Ectodermal cell (in vitro differentiated cells): ENCODE measurements around the gene ANTXRL.
"Not testable (repeated sequence)": the region's sequence is repeated elsewhere in the genome, so short reads cannot be mapped to it uniquely, and the experiment has no call there.

Experiments
- H3K27ac ChIP-seq: 2 replicates; pipeline ENCODE4 v1.7.0; 2013; ENCODE audit warnings: mild to moderate bottlenecking, low read depth, low read length; ENCODE audit not compliant: insufficient read depth, poor library complexity, severe bottlenecking
- H3K27me3 ChIP-seq: 2 replicates; pipeline ENCODE4 v1.7.0; 2013; ENCODE audit warnings: mild to moderate bottlenecking, low read length; ENCODE audit not compliant: insufficient read depth, control insufficient read depth, poor library complexity, severe bottlenecking
- H3K36me3 ChIP-seq: one replicate; pipeline ENCODE4 v1.7.0; 2013; ENCODE audit warnings: low read length; ENCODE audit not compliant: control insufficient read depth, insufficient read depth
- H3K4me1 ChIP-seq: one replicate; pipeline ENCODE4 v1.7.0; 2013; ENCODE audit warnings: low read length; ENCODE audit not compliant: control insufficient read depth, insufficient read depth
- H3K4me3 ChIP-seq: 2 replicates; pipeline ENCODE4 v1.7.0; 2013; ENCODE audit warnings: low read depth, low read length, control low read depth; ENCODE audit not compliant: insufficient read depth
- H3K9me3 ChIP-seq: 2 replicates; pipeline ENCODE4 v1.7.0; 2013; ENCODE audit warnings: mild to moderate bottlenecking, low read length, moderate library complexity; ENCODE audit not compliant: control insufficient read depth
- WGBS, 2 experiments: methylation state at CpG; one replicate each; pipeline ENCODE4 v1.1.7; 2013; ENCODE audit warnings: missing lambda C conversion rate in 2 of 2; 5-methylcytosine and 5-hydroxymethylcytosine counted together

ANTXRL gene

GRCh38 chr10:46365484-46365883 is 78.7 kb downstream of the ANTXRL start:
- 78 to 82% methylated on average over 2 to 3 of the region's 4 CpGs for WGBS, 2 experiments
- not testable (repeated sequence) for H3K4me1 ChIP-seq, H3K4me3 ChIP-seq, H3K9me3 ChIP-seq, H3K36me3 ChIP-seq, H3K27me3 ChIP-seq, H3K27ac ChIP-seq

- H3K9me3 ChIP-seq, H3K36me3 ChIP-seq, H3K27me3 ChIP-seq, H3K4me3 ChIP-seq, H3K4me1 ChIP-seq, H3K27ac ChIP-seq: not testable (repeated sequence)
- 86 to 95% methylated on average over 1 of the region's 5 CpGs for WGBS, 2 experiments
Observed at GRCh38 chr10:46367209-46367608, 80.4 kb downstream of the ANTXRL start.

GRCh38 chr10:46367666-46368240 is 81.0 kb downstream of the ANTXRL start:
- H3K27me3 ChIP-seq, H3K9me3 ChIP-seq, H3K27ac ChIP-seq, H3K4me3 ChIP-seq, H3K4me1 ChIP-seq, H3K36me3 ChIP-seq: not testable (repeated sequence)
- 92 to 98% methylated on average over 6 of the region's 8 CpGs for WGBS, 2 experiments

DNA sequence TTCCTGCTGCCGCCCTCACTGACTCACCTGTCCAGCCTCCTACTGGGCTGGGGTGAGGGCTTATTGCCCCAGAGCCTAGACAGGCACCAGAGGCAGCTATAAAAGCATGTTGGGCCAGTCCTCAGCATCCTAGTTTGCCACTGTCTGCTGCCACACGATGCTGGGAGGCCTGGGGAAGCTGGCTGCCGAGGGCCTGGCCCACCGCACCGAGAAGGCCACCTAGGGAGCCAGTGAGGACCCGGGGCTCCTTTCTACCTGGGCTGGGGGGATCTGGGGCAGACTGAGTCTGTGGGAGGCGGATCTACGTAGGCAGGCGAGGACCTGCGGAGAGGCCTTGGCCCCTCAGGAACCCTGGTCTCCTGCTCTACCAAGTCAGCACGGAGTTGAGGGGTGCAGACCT is 82.2 kb downstream of the ANTXRL start:
- WGBS, 2 experiments, result 95 to 96% methylated on average over 8 of the region's 11 CpGs
- not testable (repeated sequence) for H3K36me3 ChIP-seq, H3K4me3 ChIP-seq, H3K4me1 ChIP-seq, H3K27me3 ChIP-seq, H3K27ac ChIP-seq, H3K9me3 ChIP-seq

DNA sequence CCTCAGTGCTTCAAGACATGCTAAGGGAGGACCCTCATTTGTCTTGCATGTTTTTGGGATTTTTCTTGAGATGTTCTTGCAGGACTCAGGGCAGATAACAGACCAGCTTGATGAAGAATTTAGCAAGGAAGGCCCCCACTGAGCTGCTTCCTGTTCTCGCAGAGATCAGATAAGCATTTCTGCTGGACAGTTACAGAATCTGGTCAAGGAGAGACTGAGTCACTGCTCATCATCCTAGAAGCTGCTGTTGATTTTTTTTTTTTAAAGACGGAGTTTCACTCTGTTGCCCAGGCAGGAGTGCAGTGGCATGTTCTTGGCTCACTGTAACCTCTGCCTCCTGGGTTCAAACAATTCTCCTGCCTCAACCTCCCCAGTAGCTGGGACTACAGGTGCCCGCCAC is 87.6 kb downstream of the ANTXRL start:
- not testable (repeated sequence) for H3K27ac ChIP-seq, H3K9me3 ChIP-seq, H3K27me3 ChIP-seq, H3K4me3 ChIP-seq, H3K4me1 ChIP-seq, H3K36me3 ChIP-seq
- WGBS, 2 experiments, result 93 to 95% methylated on average over 2 of the region's 3 CpGs

- H3K27me3 ChIP-seq, H3K4me3 ChIP-seq, H3K9me3 ChIP-seq, H3K27ac ChIP-seq, H3K4me1 ChIP-seq, H3K36me3 ChIP-seq: not testable (repeated sequence)
- WGBS, 2 experiments, result 94 to 95% methylated on average over 5 to 8 of the region's 11 CpGs
Observed at GRCh38 chr10:46375406-46375805, 88.6 kb downstream of the ANTXRL start, which contains the start of gene ANXA8L1. ANXA8L1 (plus strand) TSS chr10:46375776; CDS start chr10:46375852, 76 bp downstream.

GRCh38 chr10:46377022-46377421 is 90.2 kb downstream of the ANTXRL start:
- not testable (repeated sequence) for H3K27ac ChIP-seq, H3K4me3 ChIP-seq, H3K27me3 ChIP-seq, H3K4me1 ChIP-seq, H3K9me3 ChIP-seq, H3K36me3 ChIP-seq
- no CpG with 5 or more reads among the region's 1 CpG for whole genome bisulfite sequencing, 2 experiments

DNA sequence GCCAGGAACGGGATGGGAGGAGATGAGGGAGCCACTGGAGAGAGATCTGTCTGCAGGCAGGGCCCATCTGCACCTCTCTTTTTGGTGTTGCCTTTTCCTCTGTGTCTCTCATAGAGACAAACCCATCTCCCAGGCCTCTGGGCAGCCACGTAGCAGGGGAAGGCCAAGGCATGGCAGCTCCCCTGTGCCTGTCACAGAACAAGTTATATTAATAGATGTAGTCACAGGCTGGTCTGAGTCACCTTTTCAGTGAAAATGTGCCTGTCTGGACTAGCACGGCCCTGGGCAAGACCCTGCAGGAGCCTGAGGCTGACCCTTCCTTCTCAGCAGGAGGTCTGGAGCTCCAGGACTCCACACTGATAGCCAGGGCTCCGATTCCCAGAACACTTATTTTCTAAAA is 90.9 kb downstream of the ANTXRL start:
- not testable (repeated sequence) for H3K4me3 ChIP-seq, H3K27me3 ChIP-seq, H3K9me3 ChIP-seq, H3K36me3 ChIP-seq, H3K4me1 ChIP-seq, H3K27ac ChIP-seq
- WGBS, 2 experiments, result no CpG with 5 or more reads among the region's 4 CpGs

- not testable (repeated sequence) for H3K9me3 ChIP-seq, H3K4me3 ChIP-seq, H3K4me1 ChIP-seq, H3K36me3 ChIP-seq, H3K27ac ChIP-seq, H3K27me3 ChIP-seq
- WGBS, 2 experiments, result 94 to 96% methylated on average over 3 to 5 of the region's 8 CpGs
Observed at GRCh38 chr10:46378108-46378507, 91.3 kb downstream of the ANTXRL start.

- not testable (repeated sequence) for H3K27ac ChIP-seq, H3K27me3 ChIP-seq, H3K4me3 ChIP-seq, H3K36me3 ChIP-seq, H3K4me1 ChIP-seq, H3K9me3 ChIP-seq
- no CpG with 5 or more reads among the region's 5 CpGs for WGBS, 2 experiments
Observed at GRCh38 chr10:46379233-46379848, 92.5 kb downstream of the ANTXRL start.
